SU-DHL-6 (cell line): ENCODE data around the gene LRBA.

Experiments used
- H2AFZ ChIP-seq: fragments of 200-600 bp; sonication (generic); 2 replicates; pipeline ENCODE4 v1.6.1; 2014; ENCODE audit warnings: low read depth, mild to moderate bottlenecking, moderate library complexity, mixed read lengths, antibody characterized with exemption, low read length; ENCODE audit not compliant: severe bottlenecking
- H3F3A ChIP-seq: fragments of 200-600 bp; shearing (Covaris generic); 2 replicates; pipeline ENCODE4 v1.6.0; 2016; ENCODE audit warnings: antibody characterized with exemption, mild to moderate bottlenecking; ENCODE audit not compliant: insufficient read depth
- H3K27ac ChIP-seq: fragments of 200-600 bp; sonication (generic); 2 replicates; pipeline ENCODE4 v1.5.1; 2016; ENCODE audit warnings: low read depth, mild to moderate bottlenecking, low read length, moderate library complexity, mixed read lengths
- H3K27me3 ChIP-seq: fragments of 200-600 bp; sonication (generic), shearing (Covaris generic); 2 replicates; pipeline ENCODE4 v1.6.0; 2014; ENCODE audit warnings: mild to moderate bottlenecking, low read length
- H3K36me3 ChIP-seq: fragments of 200-600 bp; sonication (generic); 2 replicates; pipeline ENCODE4 v1.6.1; 2014; ENCODE audit warnings: mild to moderate bottlenecking, low read length, mixed read lengths
- H3K4me2 ChIP-seq: fragments of 300-600, 200-600 bp; shearing (Covaris generic), sonication (generic); 2 replicates; pipeline ENCODE4 v1.6.0; 2014; ENCODE audit warnings: low read length, low read depth, mild to moderate bottlenecking; ENCODE audit not compliant: poor library complexity, severe bottlenecking
- H3K4me3 ChIP-seq: fragments of 200-600 bp; sonication (generic); 2 replicates; pipeline ENCODE4 v1.5.1; 2014; ENCODE audit warnings: antibody characterized with exemption, low read length, mild to moderate bottlenecking, mixed read lengths; ENCODE audit not compliant: insufficient read depth, poor library complexity, severe bottlenecking
- H3K79me2 ChIP-seq: fragments of 200-600 bp; sonication (generic); 2 replicates; pipeline ENCODE4 v1.6.1; 2014; ENCODE audit warnings: mild to moderate bottlenecking, low read length, moderate library complexity; ENCODE audit not compliant: insufficient read depth
- H3K9ac ChIP-seq: fragments of 200-600 bp; sonication (generic); 2 replicates; pipeline ENCODE4 v1.7.0; 2014; ENCODE audit warnings: mild to moderate bottlenecking, low read length
- H3K9me2 ChIP-seq: fragments of 200-600 bp; sonication (generic); replicated peaks from 2 replicates; pipeline ENCODE4 v1.6.1; 2014; ENCODE audit warnings: low read length; ENCODE audit not compliant: insufficient read depth
- H3K9me3 ChIP-seq: fragments of 200-600 bp; sonication (generic); 2 replicates; pipeline ENCODE4 v1.6.1; 2014; ENCODE audit warnings: low read length, mixed read lengths; ENCODE audit not compliant: insufficient read depth
- H4K20me1 ChIP-seq: fragments of 200-600 bp; sonication (generic); 2 replicates; pipeline ENCODE4 v1.6.1; 2014; ENCODE audit warnings: low read depth, mild to moderate bottlenecking, antibody characterized with exemption, low read length, moderate library complexity, mixed read lengths
- EZH2phosphoT487 ChIP-seq: fragments of 200-600 bp; sonication (generic), shearing (Covaris generic); conservative IDR thresholded peaks from 2 replicates; pipeline ENCODE4 v1.6.1; 2018; ENCODE audit warnings: mild to moderate bottlenecking, antibody characterized with exemption, low read length, moderate library complexity, mixed read lengths
- TF ChIP-seq, protein P1 (sequence below): fragments of 200-600 bp; sonication (generic); IDR thresholded peaks from one replicate; pipeline ENCODE4 v1.5.1; 2017; ENCODE audit warnings: antibody characterized with exemption, mild to moderate bottlenecking, low read length, moderate library complexity; ENCODE audit not compliant: insufficient read depth, poor library complexity, severe bottlenecking

The LRBA gene

DNA sequence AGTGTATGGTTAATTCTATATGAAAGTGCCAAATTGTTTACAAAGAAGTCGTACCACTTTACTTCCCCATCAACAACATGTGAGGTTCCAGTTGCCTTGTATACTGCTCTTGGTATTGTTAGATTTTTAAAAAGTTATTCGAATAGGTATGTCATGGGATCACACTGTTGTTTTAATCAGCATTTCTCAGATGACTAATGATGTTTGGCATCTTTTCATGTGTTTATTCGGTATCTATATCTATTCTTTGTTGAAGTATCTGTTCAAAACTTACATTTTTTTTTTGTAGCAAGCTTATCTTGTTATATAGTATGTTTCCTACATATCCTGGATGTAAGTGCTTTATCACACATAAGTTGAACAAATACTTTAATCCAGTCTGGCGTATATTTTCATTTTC lies 532.5 kb downstream of the LRBA start:
- H3K79me2 ChIP-seq, result no peaks in the 10 kb centered on the region
- no peak overlapping the region for H3K4me3 ChIP-seq
- H2AFZ ChIP-seq, result no peak overlapping the region
- H3K36me3 ChIP-seq, result peaks cover 6% of the 10 kb centered on the region; the same call in 1 of the 2 replicates
- H3K27me3 ChIP-seq, result no peaks in the 10 kb centered on the region
- no peaks in the 10 kb centered on the region for H4K20me1 ChIP-seq
- H3K9me2 ChIP-seq, result no peaks in the 10 kb centered on the region
- no peak overlapping the region for H3K9ac ChIP-seq
- no peak overlapping the region for H3K4me2 ChIP-seq
- H3F3A ChIP-seq, result 0 out of 2 replicates have a peak, but pooled peaks cover 3% of the 10 kb centered on the region
- H3K27ac ChIP-seq, result no peak overlapping the region
- TF ChIP-seq, protein P1, sequence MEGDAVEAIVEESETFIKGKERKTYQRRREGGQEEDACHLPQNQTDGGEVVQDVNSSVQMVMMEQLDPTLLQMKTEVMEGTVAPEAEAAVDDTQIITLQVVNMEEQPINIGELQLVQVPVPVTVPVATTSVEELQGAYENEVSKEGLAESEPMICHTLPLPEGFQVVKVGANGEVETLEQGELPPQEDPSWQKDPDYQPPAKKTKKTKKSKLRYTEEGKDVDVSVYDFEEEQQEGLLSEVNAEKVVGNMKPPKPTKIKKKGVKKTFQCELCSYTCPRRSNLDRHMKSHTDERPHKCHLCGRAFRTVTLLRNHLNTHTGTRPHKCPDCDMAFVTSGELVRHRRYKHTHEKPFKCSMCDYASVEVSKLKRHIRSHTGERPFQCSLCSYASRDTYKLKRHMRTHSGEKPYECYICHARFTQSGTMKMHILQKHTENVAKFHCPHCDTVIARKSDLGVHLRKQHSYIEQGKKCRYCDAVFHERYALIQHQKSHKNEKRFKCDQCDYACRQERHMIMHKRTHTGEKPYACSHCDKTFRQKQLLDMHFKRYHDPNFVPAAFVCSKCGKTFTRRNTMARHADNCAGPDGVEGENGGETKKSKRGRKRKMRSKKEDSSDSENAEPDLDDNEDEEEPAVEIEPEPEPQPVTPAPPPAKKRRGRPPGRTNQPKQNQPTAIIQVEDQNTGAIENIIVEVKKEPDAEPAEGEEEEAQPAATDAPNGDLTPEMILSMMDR, result no peak
- no peak for TF ChIP-seq EZH2phosphoT487
- H3K9me3 ChIP-seq, result no peaks in the 10 kb centered on the region

DNA sequence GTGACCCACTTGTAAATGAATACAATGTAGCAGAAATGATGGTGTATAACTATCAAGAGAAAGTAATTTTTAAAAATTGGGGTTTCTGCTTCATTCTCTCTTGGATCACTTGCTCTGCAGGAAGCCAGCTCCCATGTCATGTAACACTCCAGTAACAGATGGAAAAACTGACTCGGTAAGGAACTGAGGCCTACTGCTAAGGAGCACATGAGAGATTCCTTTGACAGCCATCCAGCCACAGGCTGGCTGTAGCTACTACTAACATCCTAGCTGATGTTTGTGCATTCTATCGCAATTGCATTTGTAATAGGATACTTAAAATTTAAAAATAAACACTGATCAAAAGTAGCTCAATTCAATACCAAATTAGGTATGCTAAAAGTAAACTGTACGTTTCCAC lies 535.4 kb downstream of the LRBA start:
- no peak for TF ChIP-seq EZH2phosphoT487
- TF ChIP-seq, protein P1, result no peak
- Histone ChIP-seq H3K9me2 (no peaks in the 10 kb centered on the region), H3K27ac (no peak overlapping the region), H2AFZ (no peak overlapping the region), H3K9me3 (no peaks in the 10 kb centered on the region), H3K4me2 (no peak overlapping the region), H3K27me3 (no peaks in the 10 kb centered on the region), H3K36me3 (0 out of 2 replicates have a peak, but pooled peaks cover 3% of the 10 kb centered on the region), H3K4me3 (no peak overlapping the region), H3K9ac (no peak overlapping the region), H3K79me2 (no peaks in the 10 kb centered on the region), H3F3A (0 out of 2 replicates have a peak, but pooled peaks cover 3% of the 10 kb centered on the region), H4K20me1 (no peaks in the 10 kb centered on the region)

DNA sequence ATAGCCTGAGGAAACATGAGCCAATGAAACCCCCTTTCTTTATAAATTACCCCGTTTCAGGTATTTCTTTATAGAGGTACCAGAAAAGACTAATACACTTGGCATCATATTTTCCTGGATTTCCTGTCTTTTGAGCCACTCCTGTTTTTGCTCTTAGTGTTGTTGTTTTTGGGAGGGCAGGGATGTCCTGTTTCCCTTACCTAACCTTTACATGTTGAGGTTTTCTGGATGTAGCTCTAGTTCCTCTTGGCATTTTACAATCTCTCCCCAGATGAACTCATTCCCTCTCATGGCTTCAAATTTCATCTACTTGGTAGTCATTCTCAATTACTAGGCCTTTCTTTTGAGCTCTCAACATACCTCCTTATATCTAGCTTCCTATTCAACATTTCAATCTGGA lies 537.2 kb downstream of the LRBA start:
- H3K79me2 ChIP-seq, result no peaks in the 10 kb centered on the region
- H3K4me3 ChIP-seq, result no peak overlapping the region
- H3K4me2 ChIP-seq, result no peak overlapping the region
- H3F3A ChIP-seq, result no peaks in the 10 kb centered on the region
- H3K27me3 ChIP-seq, result no peaks in the 10 kb centered on the region
- no peaks in the 10 kb centered on the region for H3K9me2 ChIP-seq
- H3K9me3 ChIP-seq, result no peaks in the 10 kb centered on the region
- H2AFZ ChIP-seq, result no peak overlapping the region
- no peaks in the 10 kb centered on the region for H3K36me3 ChIP-seq
- H3K27ac ChIP-seq, result no peak overlapping the region
- H3K9ac ChIP-seq, result no peak overlapping the region
- TF ChIP-seq, protein P1, result no peak
- no peak for TF ChIP-seq EZH2phosphoT487
- no peaks in the 10 kb centered on the region for H4K20me1 ChIP-seq

DNA sequence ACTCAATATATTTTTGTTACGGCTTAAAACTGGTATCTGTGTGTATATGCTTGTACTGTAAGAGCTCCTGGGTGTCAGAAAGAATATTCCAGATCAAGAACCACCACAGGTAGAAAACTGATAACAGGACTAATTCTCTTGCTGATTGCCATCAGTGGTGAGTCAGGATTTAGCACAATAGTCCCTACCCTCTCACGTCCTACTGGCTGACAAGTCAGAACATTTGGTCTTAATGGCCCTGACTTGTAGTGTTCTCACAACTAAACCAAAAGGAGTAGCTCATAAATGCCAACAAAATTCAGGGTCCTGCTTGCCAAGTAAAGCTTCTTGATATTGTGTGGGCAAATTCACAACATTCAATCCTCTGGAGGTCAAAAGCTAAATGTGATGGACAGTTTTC lies 538.3 kb downstream of the LRBA start:
- no peaks in the 10 kb centered on the region for H3K9me2 ChIP-seq
- no peak overlapping the region for H2AFZ ChIP-seq
- H3K27me3 ChIP-seq, result no peaks in the 10 kb centered on the region
- no peaks in the 10 kb centered on the region for H3K79me2 ChIP-seq
- H4K20me1 ChIP-seq, result no peaks in the 10 kb centered on the region
- H3K9me3 ChIP-seq, result no peaks in the 10 kb centered on the region
- no peak overlapping the region for H3K4me2 ChIP-seq
- H3K36me3 ChIP-seq, result no peaks in the 10 kb centered on the region
- no peaks in the 10 kb centered on the region for H3F3A ChIP-seq
- no peak overlapping the region for H3K27ac ChIP-seq
- no peak for TF ChIP-seq EZH2phosphoT487
- TF ChIP-seq, protein P1, result no peak
- no peak overlapping the region for H3K4me3 ChIP-seq
- H3K9ac ChIP-seq, result no peak overlapping the region
